Activated CD4-positive, alpha-beta T cell treated with anti-CD3 and anti-CD28 coated beads, Interleukin-2, amount 50 U/mL, for 24 hours (primary cell): ENCODE results near the gene AJM1.
"Not testable (repeated sequence)": the region's sequence is repeated elsewhere in the genome, so short reads cannot be mapped to it uniquely, and the experiment has no call there.

Source experiments
- DNase-seq, 2 donors: peaks; one replicate each; pipeline ENCODE4 v3.0.0-alpha.2; 2020; ENCODE audit warnings: low read depth in 1 of 2, low spot score in 1 of 2

The AJM1 gene

DNA sequence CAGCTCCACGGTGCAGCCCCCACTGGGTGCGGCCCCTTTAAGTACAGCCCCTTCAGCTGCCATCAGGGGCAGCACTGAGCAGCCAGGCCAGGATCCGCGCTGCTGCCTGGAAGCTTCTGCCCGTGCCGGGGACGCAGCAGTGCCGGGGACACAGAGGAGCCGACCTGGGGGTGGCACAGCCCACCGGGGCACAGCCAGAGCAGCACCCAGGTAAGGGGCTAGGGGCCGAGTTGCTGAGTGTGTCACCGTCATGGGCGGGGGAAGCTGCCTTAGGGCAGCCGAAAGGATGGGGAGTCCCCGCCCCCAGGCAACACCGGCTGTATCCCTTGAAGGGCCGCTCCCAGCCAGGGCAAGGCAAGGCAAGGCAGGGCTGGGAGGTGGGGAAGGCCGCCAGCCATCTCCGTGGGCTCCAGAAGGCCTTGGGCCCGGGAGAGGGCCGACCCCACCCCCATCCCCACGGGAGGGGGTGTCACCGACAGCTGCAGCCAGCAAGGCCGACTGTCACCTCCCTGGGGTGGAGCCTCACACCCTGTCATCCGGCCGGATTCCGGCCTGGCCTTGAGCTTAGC is at the start of gene AJM1:
TSS of gene AJM1 (plus strand) at position 99 of the 569 bp plus-strand sequence. CDS start 1,937 bp downstream, outside the sequence.
- peak; percentile 66 to 72 for DNase-seq

DNA sequence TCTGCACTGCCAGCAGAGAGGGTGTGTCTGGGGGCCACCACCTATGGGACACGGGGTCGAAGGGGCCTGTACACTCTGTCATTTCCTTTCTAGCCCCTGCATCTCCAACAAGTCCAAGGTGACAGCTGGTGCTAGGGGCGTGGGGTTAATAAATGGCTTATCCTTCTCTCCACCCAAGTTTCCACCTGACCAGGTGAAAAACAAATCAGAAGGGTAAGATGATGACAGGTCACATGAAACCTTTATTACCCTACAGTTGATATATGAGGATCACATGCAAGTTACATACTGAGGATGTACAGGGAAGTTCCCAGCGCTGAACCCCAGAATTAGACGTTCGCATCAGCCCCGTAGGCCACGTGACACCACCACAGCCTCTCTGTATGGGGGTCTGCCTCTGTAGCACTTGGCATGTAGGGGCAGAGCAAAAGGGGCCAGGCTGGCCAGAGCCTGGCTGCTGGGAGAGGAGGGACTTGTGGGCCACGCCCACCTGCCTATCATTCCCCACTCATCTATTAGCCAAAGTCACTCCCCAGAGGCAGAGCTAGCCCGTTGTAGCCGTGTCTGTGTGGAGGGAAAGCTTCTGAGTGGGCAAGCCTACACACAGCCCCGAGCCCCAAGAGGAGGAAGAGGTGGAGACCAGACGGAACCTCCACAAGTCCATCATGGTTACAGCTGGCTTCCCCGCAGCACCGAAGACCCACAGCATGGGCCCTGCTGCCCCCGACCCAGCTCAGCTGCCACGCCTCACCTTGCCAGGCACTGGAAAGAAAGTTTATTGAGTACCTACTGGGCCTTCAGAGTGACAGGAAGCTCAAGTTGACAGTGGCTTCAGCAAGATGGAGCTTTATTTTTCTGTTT is 49.0 kb upstream of the AJM1 start:
- no peak for DNase-seq

DNA sequence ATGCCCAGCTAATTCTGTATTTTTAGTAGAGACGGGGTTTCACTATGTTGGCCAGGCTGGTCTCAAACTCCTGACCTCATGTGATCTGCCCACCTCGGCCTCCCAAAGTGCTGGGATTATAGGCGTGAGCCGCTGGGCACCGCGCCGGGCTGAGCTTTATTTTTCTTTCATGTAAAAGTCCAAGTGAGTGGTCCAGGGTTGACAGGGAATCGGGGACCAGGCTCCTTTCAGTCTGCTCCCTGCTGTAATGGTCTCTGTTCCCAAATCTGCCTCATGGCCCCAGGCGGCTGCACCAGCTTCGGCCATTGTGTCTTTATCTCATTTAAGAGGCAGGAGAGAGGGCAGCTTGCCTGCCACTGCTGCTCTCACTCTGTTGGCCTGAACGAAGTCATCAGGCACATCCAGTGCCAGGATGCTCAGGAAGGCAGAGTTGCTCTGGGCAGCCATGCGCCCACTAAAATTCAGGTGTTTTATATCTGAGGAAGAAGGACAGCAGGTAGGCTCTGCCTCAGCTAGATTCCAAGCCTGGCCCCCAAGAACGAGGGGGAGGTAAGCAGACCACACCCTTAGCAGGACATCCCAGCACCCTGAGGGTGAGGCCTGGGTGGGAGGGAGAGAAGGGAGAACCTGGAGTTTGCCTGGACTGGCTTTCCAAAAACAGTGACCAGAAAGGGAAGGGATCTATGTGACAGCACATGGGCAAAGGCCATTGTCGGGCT is 47.8 kb upstream of the AJM1 start:
- no peak for DNase-seq

DNA sequence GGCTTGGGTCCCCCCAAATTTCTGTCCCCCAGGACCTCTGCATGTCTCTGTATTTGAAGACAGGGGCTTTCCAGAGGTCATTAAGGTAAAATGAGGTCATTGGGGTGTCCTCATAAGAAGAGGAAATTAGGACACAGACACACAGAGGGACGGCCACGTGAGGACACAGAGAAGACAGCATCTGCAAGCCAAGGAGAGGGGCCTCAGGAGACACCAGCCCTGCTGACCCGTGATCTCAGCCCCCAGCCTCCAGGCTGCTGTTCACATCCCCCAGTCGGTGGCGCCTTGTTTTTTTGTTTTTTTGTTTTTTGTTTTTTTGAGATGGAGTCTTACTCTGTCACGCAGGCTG is 47.3 kb upstream of the AJM1 start:
- DNase-seq = no peak

DNA sequence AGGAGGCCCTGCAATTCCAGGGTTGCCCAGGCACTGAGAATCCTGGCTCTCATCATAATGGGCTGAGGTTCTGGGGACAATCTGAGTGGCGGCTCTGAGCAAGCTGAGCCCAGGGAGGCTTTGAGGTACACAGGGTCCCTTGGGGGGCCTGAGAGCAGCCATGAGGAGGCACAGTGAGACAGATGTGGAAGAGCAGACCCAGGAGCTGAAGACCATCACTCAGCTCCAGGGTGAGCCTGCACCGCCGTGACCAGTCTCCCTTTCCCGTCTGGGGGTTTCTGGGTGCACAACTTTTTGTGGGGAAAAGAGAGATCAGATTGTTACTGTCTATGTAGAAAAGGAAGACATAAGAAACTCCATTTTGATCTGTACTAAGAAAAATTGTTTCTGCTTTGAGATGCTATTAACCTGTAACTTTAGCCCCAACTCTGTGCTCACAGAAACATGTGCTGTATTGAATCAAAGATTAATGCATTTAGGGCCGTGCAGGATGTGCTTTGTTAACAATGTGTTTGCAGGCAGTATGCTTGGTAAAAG is 46.0 kb upstream of the AJM1 start, which contains the start of gene CCDC183:
TSS of gene CCDC183 (plus strand) at position 101 of the 537 bp plus-strand sequence. CDS start at position 161, 60 bp downstream.
- no peak for DNase-seq

DNA sequence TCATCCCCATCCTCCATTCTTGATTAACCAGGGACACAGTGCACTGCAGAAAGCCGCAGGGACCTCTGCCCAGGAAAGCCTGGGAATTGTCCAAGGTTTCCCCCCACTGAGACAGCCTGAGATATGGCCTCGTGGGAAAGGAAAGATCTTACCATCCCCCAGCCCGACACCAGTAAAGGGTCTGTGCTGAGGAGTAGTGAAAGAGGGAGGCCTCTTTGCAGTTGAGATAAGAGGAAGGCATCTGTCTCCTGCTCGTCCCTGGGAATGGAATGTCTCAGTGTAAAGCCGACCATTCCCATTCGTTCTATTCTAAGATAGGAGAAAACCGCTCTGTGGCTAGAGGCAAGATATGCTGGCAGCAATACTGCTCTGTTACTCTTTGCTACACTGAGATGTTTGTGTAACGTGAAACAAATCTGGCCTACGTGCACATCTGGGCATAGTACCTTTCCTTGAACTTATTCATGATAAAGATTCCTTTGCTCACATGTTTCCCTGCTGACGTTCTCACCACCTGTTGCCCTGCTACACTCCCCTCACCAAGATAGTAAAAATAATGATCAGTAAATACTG is 45.4 kb upstream of the AJM1 start:
- DNase-seq = not testable (repeated sequence)

DNA sequence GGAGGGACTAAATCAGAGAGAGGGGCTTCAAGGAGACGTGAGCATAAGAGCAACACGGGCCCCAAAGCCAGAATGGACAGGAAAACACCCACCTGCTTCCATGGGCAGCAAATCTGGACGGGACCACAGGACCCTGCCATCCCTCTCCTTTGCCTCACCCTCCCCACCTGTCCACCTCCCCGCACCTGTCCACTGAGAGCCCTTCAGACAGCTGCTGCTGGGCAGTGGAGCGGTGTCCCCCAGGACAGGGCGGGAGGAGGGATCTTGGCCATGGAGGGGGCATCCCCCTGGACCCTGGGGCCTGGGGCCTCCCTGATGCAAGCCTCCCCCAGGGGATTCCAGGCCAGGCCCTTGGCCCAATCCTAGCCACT is 43.6 kb upstream of the AJM1 start:
- DNase-seq = no peak

DNA sequence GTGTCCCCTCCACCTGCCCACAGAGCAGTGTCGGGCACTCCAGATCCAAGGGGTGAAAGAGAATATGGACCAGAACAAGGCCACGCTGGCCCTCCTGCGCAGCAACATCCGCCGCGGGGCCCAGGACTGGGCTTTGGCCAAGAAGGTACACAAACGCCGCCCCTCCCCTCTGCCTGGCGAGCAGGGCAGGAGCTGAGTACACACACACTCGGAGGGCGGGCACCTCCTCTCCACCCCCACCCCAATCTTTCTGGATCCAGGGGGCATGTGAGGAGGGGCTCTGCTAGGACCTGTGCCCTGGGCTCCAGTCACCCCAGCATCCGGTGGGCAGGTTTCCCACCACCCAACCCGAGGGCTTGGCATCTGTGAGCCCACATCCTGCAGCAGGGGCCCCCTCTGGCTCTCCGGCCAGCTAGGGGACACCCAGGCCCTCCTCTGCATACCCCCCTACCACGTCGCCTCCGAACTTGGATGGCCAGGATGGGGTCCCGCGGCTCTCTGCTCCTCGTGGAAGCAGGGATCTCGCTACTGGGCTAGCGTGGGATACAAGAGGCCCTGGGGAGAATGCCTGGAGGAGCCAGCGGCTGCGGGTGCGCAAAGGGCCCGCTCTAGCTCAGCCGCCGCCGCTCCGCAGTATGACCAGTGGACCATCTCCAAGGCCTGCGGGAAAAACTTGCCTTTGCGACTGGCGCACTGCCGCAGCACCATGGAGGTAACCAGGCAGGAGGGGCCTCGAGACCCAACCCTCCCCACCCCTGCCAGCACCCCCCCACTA is 43.0 kb upstream of the AJM1 start:
- no peak for DNase-seq

DNA sequence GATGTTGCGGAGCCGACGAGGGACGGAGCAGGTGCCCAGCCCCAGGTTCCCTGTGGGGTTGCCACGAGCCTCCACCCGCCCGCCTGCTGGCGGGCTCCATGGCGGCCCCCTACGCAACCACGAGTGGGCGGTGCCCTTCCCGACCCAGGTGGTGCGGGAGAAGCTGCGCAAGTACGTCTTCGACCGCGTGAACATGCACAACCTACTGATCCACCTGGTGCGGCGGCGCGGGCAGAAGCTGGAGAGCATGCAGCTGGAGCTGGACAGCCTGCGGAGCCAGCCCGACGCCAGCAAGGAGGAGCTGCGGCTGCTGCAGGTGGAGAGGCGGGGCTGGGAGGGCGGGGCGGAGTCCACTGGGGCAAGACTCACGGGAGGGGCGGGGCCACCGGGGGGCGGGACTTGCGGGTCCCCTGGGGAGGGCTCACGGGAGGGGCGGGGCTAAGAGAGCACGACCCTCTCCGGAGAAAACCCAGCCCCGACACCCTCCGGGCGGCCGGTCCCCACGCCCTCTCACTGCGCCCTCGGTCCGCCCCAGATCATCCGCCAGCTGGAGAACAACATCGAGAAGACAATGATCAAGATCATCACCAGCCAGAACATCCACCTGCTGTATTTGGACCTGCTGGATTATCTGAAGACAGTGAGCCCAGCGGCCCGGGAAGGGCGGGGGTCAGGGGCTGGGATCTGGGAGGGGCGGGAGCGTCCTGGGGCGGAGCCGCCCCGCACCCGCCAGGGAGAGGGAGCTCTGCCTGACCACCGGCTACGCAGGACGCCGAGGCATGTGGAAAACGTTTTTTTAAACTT is 42.2 kb upstream of the AJM1 start:
- peak; percentile 54 to 81 for DNase-seq

DNA sequence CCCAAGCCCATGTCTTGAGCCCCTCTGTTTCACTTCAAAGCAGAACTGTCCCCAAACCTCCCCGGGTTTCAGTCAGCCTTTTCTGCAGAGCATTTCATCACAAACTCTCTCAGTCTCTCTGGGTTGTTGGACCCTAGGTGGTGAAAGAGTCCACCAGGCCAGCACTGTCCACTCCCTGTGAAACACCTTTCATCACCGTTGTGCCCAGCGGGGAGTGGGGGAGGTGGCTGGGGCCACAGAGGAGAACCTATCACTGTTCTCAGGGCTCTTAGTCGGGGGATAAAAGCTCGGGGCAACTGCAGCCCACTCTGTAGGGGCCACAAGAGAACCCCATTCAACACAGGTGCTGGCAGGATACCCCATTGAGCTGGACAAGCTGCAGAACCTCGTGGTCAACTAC is 40.0 kb upstream of the AJM1 start:
- DNase-seq = no peak

DNA sequence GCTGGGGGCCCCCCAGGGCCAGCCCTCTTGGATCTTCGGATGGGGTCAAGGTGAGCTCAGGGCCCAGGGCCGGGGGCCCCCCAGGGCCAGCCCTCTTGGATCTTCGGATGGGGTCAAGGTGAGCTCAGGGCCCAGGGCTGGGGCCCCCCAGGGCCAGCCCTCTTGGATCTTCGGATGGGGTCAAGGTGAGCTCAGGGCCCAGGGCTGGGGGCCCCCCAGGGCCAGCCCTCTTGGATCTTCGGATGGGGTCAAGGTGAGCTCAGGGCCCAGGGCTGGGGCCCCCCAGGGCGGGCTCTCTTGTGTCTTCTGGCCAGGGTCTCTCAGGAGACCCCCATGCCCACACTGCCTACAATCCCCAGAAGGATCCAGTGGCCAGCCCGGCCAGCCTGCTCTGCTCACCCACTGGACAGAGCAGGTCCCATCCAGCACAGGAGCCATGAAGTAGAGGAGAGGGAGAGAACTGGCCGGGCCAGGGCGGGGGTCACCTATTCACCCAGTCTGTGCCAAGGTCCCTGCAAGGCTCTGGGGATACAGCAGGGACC is 39.2 kb upstream of the AJM1 start:
- DNase-seq = not testable (repeated sequence)

DNA sequence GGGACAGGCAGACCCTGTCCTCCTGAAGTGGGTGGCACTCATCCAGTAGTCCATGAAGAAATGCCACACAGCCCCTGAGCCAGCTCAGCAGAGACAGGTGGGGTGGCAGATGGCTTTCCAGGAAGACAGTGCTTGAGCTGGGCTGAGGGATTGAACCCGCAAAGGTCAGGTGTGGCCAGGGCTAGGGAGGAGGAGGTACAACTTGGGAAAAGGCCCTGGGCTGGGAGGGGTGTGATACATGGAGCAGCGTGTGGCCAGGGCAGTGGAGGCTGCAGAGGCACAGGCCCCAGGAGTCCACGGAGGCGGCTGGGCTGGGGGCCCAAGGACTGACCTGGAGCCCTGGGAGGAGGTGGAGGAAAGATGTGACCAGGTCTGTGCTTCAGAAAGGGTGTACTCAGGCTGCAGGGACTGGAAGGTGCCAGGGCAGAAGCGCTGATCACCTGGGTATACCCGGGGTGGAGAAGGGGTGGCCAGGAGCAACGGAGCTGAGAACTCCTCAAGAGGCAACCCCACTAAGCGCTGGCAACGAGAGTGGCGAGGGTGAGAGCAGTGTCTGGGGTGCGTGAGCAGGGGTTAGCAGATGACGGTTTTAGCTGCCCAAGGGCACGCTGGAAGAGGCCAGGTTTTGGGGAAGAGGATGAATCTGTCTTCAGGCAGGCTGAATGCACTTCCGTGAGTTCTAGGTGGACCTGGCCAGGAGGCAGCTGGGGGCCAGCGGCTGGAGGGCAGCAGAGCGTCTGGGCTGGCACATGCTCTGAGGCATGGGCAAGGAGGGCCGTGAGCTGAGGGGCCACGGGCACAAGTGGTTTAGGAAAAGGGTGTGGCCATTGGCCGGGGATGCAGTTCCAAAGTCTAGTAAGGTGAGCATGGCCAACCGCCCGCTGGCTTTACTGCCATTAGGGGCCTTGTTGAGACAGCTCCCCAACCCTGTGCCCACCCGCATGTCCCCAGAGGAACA is 38.4 kb upstream of the AJM1 start:
- DNase-seq = no peak

DNA sequence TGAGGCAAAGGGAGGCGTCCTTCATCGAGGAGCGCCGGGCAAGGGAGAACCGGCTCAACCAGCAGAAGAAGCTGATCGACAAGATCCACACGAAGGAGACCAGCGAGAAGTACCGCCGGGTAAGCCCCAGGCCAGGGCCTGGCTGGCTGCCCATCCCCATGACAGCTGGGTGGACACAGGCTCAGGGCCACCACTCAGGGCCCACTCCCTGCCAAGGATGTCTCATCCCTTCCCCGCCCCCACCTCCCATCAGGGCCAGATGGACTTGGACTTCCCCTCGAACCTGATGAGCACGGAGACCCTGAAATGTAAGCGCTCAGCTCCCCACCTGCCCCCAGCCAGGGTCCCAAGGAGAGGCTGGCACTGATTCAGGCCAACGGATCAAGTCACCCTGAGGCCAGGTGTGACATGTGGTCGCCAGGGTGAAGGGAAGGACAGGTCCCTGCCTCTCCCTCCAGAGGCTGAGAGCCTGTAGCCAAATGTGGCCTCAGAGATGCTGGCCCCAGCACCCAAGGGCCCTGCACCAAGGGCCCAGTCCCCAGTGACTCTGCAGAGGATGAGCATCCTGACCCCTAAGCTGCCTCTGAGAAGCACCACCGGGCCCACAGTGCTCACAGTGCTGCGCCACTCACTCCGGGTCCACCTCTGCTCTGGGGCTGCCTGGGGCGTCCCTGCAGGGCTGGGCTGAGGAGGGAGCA is 37.6 kb upstream of the AJM1 start:
- DNase-seq = no peak

DNA sequence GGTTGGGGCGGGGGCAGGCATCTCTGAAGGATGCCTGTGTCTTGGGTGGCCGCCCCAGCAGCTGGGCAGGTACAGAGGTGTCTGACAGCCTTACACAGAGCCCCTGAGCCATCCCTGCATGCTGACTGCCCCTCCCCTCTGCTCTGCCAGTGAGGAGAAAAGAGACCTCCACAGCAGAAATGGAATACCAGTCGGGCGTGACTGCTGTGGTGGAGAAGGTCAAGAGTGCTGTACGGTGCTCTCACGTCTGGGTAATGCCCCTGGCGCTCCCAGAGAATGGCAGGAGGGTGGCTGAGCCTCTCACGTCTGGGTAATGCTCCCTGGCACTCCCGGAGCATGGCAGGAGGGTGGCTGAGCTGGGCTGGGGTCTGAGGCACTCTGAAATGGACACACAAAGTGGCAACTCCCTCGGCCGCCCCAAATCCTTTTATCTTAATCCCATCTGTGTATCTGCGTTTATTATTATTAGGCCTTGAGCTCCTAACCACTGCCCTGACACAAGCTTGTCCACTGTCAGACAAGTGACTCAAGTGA is 37.0 kb upstream of the AJM1 start:
- no peak for DNase-seq

DNA sequence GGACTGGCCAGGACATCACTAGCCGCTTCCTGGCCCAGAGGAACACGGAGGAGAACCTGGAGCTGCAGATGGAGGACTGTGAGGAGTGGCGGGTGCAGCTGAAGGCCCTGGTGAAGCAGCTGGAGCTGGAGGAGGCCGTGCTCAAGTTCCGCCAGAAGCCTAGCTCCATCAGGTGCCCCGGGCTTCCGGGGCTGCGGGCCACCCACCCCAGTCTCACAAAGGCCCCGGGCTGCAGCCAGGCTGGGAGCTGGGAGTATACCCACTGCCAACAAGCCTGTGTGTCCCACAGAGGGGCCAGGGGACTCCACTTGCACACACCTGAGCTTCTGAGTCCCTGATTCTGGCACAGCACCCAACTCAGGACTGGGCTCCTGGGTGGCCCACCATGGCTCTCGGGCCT is 36.2 kb upstream of the AJM1 start:
- no peak for DNase-seq

DNA sequence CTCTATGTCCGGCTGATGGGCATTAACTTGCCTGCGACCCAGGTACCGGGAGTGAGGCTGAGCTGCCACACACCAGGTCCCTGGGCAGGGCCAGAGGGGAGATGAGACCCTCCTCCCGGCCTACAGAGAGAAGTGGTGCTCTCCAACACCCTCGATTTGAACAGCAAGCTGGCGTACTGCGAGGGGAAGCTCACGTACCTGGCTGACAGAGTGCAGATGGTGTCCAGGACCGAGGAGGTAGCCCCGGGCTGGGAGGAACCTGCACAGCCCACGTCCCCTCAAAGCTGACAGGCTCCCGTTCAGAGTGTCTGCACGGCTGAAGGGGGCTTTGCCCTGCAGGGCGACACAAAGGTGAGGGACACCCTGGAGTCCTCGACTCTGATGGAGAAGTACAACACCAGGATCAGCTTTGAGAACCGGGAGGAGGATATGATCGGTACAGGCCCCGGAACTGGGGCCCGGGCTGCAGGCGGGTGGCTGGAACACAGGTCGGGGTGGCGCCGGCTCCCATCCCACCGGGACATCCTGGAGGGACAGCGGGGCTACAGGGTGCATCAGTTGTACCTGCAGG is 35.6 kb upstream of the AJM1 start:
- DNase-seq = no peak
